C4-2B (cell line): ENCODE measurements around the gene CDC42BPA.

Source experiments
- CTCF ChIP-seq: fragments of 450-650 bp; conservative IDR thresholded peaks from 2 replicates; pipeline ENCODE4 v1.5.1; 2017; ENCODE audit warnings: mild to moderate bottlenecking
- ZFX ChIP-seq: fragments of 450-650 bp; IDR thresholded peaks from 2 replicates; pipeline ENCODE4 v1.6.1; 2017

DNA sequence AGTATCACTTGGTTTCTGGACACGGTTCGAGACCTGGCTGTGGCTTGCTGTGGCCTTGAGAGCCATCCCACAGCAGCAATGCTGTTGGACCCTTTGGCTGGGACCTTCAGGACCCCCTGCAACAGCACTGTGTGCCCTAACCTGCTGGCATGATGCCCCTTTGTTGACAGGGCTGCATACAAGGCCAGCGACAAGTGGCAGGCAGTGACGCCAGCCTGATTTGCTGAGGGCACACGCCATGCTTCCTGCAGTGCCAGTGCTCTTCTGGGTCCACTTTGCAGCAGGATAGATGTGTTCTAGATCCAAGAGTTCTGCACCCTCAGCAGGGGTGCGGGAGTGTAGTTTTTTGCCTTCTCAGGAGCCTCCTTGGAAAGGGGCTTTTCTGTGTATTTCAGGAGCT, 345.4 kb downstream of the CDC42BPA start:
- TF ChIP-seq ZFX (no peak), CTCF (no peak)
